Panc1 (cell line): ENCODE results near the gene KAT2A.

Source experiments
- POLR2AphosphoS5 ChIP-seq: IDR thresholded peaks from 2 replicates; pipeline ENCODE4 v1.6.1; 2012; ENCODE audit warnings: mild to moderate bottlenecking, low read depth, low read length, moderate library complexity
- TCF7L2 ChIP-seq: IDR thresholded peaks from 2 replicates; pipeline ENCODE4 v1.6.1; 2011; ENCODE audit warnings: mild to moderate bottlenecking, low read depth, low read length, inconsistent platforms
- TF ChIP-seq, protein P1 (sequence below): fragments of 450-650 bp; IDR thresholded peaks from 2 replicates; pipeline ENCODE4 v1.5.1; 2017; ENCODE audit warnings: mild to moderate bottlenecking
- TF ChIP-seq, protein P2 (sequence below), 2 experiments: IDR thresholded peaks; 2 replicates each; pipeline ENCODE4 v1.6.1; 2011 to 2012; ENCODE audit warnings: low read depth in 2 of 2, control low read depth in 1 of 2, low read length in 1 of 2, mild to moderate bottlenecking in 1 of 2, moderate library complexity in 1 of 2; ENCODE audit not compliant: insufficient read depth in 1 of 2

DNA sequence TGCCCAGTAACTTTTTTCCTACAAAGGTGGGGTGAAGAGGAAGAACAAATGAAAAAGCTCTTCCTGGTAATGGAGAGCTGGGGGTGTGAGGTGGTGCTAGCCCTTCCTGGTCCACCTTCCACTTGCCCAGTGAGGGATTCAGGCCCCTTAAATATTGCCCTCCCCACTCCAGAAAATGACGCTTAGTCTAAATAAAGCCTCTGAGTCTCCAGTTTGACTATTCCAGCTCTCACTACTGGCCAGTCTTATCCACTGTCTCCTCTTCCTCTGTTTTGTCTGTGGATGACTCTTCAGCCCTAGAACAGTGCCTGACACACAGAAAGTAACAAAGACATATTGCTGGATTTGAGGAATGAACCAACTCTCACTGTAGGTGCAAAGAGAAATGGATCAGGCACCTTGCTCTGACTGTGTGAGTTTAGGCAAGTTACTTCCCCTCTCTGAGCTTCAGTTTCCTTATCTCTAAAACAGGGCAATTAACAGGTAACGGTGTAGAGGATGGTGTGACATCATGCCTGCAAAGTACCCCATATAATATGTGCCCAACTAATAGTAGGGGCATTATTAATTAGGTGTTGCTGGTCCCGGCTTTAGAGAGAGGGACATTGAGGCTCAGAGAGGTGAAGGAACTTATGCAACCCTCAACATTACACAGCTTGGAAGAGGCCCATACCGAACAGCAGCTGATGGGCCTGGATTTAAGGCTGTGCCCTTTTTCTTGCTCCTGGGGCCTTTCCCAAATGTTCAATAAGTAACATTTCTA lies 44.2 kb downstream of the KAT2A start:
- TF ChIP-seq, protein P1, sequence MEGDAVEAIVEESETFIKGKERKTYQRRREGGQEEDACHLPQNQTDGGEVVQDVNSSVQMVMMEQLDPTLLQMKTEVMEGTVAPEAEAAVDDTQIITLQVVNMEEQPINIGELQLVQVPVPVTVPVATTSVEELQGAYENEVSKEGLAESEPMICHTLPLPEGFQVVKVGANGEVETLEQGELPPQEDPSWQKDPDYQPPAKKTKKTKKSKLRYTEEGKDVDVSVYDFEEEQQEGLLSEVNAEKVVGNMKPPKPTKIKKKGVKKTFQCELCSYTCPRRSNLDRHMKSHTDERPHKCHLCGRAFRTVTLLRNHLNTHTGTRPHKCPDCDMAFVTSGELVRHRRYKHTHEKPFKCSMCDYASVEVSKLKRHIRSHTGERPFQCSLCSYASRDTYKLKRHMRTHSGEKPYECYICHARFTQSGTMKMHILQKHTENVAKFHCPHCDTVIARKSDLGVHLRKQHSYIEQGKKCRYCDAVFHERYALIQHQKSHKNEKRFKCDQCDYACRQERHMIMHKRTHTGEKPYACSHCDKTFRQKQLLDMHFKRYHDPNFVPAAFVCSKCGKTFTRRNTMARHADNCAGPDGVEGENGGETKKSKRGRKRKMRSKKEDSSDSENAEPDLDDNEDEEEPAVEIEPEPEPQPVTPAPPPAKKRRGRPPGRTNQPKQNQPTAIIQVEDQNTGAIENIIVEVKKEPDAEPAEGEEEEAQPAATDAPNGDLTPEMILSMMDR = no peak
- TF ChIP-seq TCF7L2 (no peak), POLR2AphosphoS5 (no peak)
- TF ChIP-seq, protein P2, sequence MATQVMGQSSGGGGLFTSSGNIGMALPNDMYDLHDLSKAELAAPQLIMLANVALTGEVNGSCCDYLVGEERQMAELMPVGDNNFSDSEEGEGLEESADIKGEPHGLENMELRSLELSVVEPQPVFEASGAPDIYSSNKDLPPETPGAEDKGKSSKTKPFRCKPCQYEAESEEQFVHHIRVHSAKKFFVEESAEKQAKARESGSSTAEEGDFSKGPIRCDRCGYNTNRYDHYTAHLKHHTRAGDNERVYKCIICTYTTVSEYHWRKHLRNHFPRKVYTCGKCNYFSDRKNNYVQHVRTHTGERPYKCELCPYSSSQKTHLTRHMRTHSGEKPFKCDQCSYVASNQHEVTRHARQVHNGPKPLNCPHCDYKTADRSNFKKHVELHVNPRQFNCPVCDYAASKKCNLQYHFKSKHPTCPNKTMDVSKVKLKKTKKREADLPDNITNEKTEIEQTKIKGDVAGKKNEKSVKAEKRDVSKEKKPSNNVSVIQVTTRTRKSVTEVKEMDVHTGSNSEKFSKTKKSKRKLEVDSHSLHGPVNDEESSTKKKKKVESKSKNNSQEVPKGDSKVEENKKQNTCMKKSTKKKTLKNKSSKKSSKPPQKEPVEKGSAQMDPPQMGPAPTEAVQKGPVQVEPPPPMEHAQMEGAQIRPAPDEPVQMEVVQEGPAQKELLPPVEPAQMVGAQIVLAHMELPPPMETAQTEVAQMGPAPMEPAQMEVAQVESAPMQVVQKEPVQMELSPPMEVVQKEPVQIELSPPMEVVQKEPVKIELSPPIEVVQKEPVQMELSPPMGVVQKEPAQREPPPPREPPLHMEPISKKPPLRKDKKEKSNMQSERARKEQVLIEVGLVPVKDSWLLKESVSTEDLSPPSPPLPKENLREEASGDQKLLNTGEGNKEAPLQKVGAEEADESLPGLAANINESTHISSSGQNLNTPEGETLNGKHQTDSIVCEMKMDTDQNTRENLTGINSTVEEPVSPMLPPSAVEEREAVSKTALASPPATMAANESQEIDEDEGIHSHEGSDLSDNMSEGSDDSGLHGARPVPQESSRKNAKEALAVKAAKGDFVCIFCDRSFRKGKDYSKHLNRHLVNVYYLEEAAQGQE (IDR thresholded peaks at IDR 0.05; ENCODE audit: insufficient read depth in 1 of 2, low read depth in 2 of 2, low read length in 1 of 2) = no peak
